DMS 273 treated with DMSO at 0.1 percent for 48 hours (cell line): Measurements from ENCODE around the gene NDUFB1.

Experiments
- DNase-seq: peaks from one replicate; lab custom pipeline; 2025; lab: John Stamatoyannopoulos, UW

The NDUFB1 gene

DNA sequence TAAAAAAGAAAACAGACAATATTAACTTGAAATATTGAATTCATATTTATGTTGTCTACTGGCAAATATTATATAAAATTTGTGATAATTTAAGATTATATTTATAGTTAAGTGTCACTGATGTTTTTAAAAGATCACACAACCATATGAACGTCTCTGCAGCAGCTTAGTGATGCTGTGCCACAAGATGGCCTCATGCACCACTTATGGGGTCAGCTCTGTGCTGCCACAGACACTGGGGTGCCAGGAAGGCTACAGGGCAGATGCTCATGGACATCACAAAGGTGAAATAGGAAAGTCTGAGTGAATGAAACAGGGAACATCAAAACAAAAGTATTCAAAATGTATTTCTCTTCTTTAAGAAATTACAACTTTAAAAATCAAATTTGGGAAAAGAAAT, 28.2 kb downstream of the NDUFB1 start:
- DNase-seq: no peak

DNA sequence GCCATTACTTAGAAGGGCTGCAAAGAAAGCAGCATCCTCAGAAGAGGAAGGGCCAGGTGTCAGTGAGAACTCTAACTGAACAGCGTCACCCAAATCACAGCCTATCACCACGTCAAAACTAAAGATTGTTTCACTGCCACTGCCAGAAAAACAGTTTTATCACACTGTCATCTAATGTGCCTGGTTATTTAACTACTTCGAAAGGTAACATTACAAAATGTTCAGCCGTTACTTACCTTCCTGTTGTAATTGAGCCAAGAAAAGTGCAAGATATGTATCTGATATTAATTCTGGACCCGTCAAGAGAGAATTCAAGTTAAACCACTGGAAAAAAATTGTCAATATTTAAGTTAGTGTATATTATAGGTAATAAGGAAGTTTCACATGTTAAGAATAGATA, 33.0 kb downstream of the NDUFB1 start:
- no peak for DNase-seq

DNA sequence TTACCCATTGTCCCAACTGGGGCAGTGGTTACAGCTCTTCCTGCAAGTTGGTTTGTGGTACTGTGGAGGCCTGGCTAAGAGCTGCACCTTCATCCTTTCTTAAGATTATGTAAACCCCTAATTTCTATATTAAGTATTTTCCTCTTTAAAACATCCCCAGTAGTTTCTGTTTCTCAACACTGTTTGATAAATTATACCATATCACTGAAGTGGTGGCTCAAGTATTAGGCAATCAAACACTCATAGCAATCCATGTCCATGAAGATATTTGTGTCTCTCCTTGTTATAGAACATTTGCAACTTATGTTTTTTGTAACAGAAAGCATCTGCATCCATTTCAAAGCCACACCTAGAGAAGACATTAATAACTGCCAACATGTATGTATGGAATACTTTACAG, 47.0 kb downstream of the NDUFB1 start:
- no peak for DNase-seq
